Endodermal cell (in vitro differentiated cells): ENCODE results near the gene MX1. TPM values are rescaled to one million over a fixed set of nuclear protein-coding genes. Genes with fewer than 3 reads are reported as not detected.
"Not testable (repeated sequence)": the region's sequence is repeated elsewhere in the genome, so short reads cannot be mapped to it uniquely, and the experiment has no call there.

Source experiments
- DNase-seq: peaks from one replicate; pipeline ENCODE4 v3.0.0-alpha.2; 2017
- H3K27ac ChIP-seq: 2 replicates; pipeline ENCODE4 v1.5.1; 2013; ENCODE audit warnings: mild to moderate bottlenecking, low read depth, low read length, moderate library complexity
- H3K27me3 ChIP-seq: 2 replicates; pipeline ENCODE4 v1.6.1; 2013; ENCODE audit warnings: mild to moderate bottlenecking, low read length, moderate library complexity; ENCODE audit not compliant: insufficient read depth, control insufficient read depth, poor library complexity, severe bottlenecking
- H3K36me3 ChIP-seq: 2 replicates; pipeline ENCODE4 v1.7.0; 2013; ENCODE audit warnings: mild to moderate bottlenecking, low read length, moderate library complexity; ENCODE audit not compliant: control insufficient read depth, insufficient read depth
- H3K4me1 ChIP-seq: one replicate; pipeline ENCODE4 v1.7.0; 2013; ENCODE audit warnings: low read length; ENCODE audit not compliant: control insufficient read depth, insufficient read depth
- H3K4me3 ChIP-seq: 2 replicates; pipeline ENCODE4 v1.5.1; 2013; ENCODE audit warnings: mild to moderate bottlenecking, low read length, moderate library complexity
- H3K9ac ChIP-seq: 2 replicates; pipeline ENCODE4 v1.6.1; 2013; ENCODE audit warnings: mild to moderate bottlenecking, low read length, moderate library complexity; ENCODE audit not compliant: poor library complexity, severe bottlenecking; ENCODE audit errors: extremely low read depth
- H3K9me3 ChIP-seq: 2 replicates; pipeline ENCODE4 v1.6.1; 2013; ENCODE audit warnings: mild to moderate bottlenecking, low read length, moderate library complexity; ENCODE audit not compliant: control insufficient read depth
- H3K27ac Mint-ChIP-seq: 2 replicates; pipeline ENCODE4 v1.8.0; 2020; ENCODE audit warnings: mixed read lengths
- H3K27me3 Mint-ChIP-seq: 2 replicates; pipeline ENCODE4 v1.8.0; 2021; ENCODE audit warnings: mild to moderate bottlenecking, mixed read lengths; ENCODE audit not compliant: insufficient read depth
- H3K36me3 Mint-ChIP-seq: 2 replicates; pipeline ENCODE4 v1.8.0; 2020; ENCODE audit warnings: low read depth, mixed read lengths
- H3K4me1 Mint-ChIP-seq: 2 replicates; pipeline ENCODE4 v1.8.0; 2020; ENCODE audit warnings: mixed read lengths
- H3K4me3 Mint-ChIP-seq: 2 replicates; pipeline ENCODE4 v1.8.0; 2020; ENCODE audit warnings: mild to moderate bottlenecking, moderate library complexity, mixed read lengths
- H3K9me3 Mint-ChIP-seq: 2 replicates; pipeline ENCODE4 v1.8.0; 2020; ENCODE audit warnings: mild to moderate bottlenecking, mixed read lengths
- WGBS, 2 experiments: methylation state at CpG; one replicate each; pipeline versions ENCODE4 v1.1.5 to v1.1.7; 2013; ENCODE audit warnings: missing lambda C conversion rate in 2 of 2, mixed read lengths in 1 of 2; ENCODE audit not compliant: insufficient coverage in 1 of 2, insufficient read length in 1 of 2; 5-methylcytosine and 5-hydroxymethylcytosine counted together
- total RNA-seq, 2 donors: library from RNA; stranded (reverse); fragmentation: NEBNext Ultra II Directional in 1 of 2; extraction: Animal tissue kit (Norgen Biotek cat#: 25700) in 1 of 2; gene quantifications; 2 replicates in 1 of 2; 3 replicates in 1 of 2; pipeline ENCODE4 v1.2.1, GENCODE V29; 2021
- TF ChIP-seq, protein P1 (sequence below): fragments of 200-600 bp; sonication (generic); conservative IDR thresholded peaks from 2 replicates; pipeline ENCODE4 v1.5.0; 2021; ENCODE audit warnings: antibody characterized with exemption, mild to moderate bottlenecking

Gene MX1
- total RNA-seq, 2 donors from 2014 or later: 0.42 to 0.84 TPM

DNA sequence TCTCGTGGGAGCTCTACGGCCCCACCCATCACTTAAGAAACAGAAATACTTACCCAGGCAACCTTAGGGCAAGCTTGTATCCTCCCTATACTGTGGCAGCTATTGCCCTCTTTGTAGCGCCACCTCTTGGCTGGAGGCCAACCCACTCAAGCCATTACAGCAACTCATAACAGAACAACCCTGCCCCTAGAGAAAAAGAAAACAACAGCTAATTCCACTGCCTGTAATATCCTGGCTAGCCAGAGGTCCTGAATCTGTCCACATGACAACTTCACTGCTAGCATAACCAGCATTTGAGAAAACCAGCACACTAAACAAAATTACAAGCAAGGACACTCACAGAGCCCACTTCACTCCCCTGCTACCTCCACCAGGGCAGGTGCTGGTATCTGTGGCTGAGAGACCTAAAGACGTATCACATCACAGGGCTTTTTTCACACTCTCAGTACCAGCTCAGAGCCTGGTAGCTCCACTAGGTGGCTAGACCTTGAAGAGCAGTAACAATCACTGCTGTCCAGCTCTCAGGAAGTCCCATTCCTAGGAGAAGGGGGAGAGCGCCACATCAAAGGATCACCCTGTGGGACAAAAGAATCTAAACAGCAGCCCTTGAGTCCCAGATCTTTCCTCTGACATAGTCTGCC is 14.5 kb upstream of the MX1 start:
- peaks cover 12% of the 10 kb centered on the region for H3K9me3 ChIP-seq
- H3K9ac ChIP-seq: no peak overlapping the region
- H3K27me3 ChIP-seq: no peaks in the 10 kb centered on the region
- H3K36me3 Mint-ChIP-seq: no peaks in the 10 kb centered on the region
- H3K27ac ChIP-seq: no peak overlapping the region
- H3K27ac Mint-ChIP-seq: no peak overlapping the region
- 86 to 87% methylated on average over 3 to 5 of the region's 5 CpGs for WGBS, 2 experiments
- peaks cover 30% of the 10 kb centered on the region for H3K9me3 Mint-ChIP-seq
- peaks cover 7% of the 10 kb centered on the region for H3K27me3 Mint-ChIP-seq
- TF ChIP-seq, protein P1, sequence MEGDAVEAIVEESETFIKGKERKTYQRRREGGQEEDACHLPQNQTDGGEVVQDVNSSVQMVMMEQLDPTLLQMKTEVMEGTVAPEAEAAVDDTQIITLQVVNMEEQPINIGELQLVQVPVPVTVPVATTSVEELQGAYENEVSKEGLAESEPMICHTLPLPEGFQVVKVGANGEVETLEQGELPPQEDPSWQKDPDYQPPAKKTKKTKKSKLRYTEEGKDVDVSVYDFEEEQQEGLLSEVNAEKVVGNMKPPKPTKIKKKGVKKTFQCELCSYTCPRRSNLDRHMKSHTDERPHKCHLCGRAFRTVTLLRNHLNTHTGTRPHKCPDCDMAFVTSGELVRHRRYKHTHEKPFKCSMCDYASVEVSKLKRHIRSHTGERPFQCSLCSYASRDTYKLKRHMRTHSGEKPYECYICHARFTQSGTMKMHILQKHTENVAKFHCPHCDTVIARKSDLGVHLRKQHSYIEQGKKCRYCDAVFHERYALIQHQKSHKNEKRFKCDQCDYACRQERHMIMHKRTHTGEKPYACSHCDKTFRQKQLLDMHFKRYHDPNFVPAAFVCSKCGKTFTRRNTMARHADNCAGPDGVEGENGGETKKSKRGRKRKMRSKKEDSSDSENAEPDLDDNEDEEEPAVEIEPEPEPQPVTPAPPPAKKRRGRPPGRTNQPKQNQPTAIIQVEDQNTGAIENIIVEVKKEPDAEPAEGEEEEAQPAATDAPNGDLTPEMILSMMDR: peak; percentile 50
- H3K4me3 ChIP-seq: no peak overlapping the region
- peak; percentile 62 for DNase-seq
- H3K36me3 ChIP-seq: no peaks in the 10 kb centered on the region
- no peaks in the 10 kb centered on the region for H3K4me1 Mint-ChIP-seq
- no peak overlapping the region for H3K4me3 Mint-ChIP-seq
- H3K4me1 ChIP-seq: no peaks in the 10 kb centered on the region

- not testable (repeated sequence) for H3K27me3 ChIP-seq, DNase-seq, H3K9me3 ChIP-seq, H3K9me3 Mint-ChIP-seq, H3K4me1 ChIP-seq, H3K9ac ChIP-seq, H3K27ac Mint-ChIP-seq, H3K4me3 ChIP-seq, H3K27ac ChIP-seq, H3K4me3 Mint-ChIP-seq, H3K36me3 Mint-ChIP-seq, H3K36me3 ChIP-seq
- 70% methylated on average over 2 of the region's 2 CpGs; no CpG with 5 or more reads in 1 of the 2 experiments for WGBS, 2 experiments
- peaks cover 11% of the 10 kb centered on the region for H3K4me1 Mint-ChIP-seq
- H3K27me3 Mint-ChIP-seq: peaks cover 14% of the 10 kb centered on the region
Observed at GRCh38 chr21:41417505-41417904, 8.5 kb upstream of the MX1 start.

GRCh38 chr21:41418393-41418792 is 7.6 kb upstream of the MX1 start:
- H3K4me3 ChIP-seq: no peak overlapping the region
- peaks cover 16% of the 10 kb centered on the region for H3K27me3 Mint-ChIP-seq
- no peak overlapping the region for H3K27ac ChIP-seq
- no peaks in the 10 kb centered on the region for H3K36me3 ChIP-seq
- no peak overlapping the region for H3K9ac ChIP-seq
- H3K27ac Mint-ChIP-seq: no peak overlapping the region
- no peaks in the 10 kb centered on the region for H3K36me3 Mint-ChIP-seq
- H3K4me3 Mint-ChIP-seq: no peak overlapping the region
- H3K4me1 Mint-ChIP-seq: peaks cover 11% of the 10 kb centered on the region
- peaks cover 3% of the 10 kb centered on the region for H3K9me3 Mint-ChIP-seq
- peaks cover 12% of the 10 kb centered on the region for H3K27me3 ChIP-seq
- no peaks in the 10 kb centered on the region for H3K9me3 ChIP-seq
- no peak for DNase-seq
- TF ChIP-seq, protein P1: no peak
- WGBS, 2 experiments: 93 to 100% methylated on average over 1 to 6 of the region's 6 CpGs
- peaks cover 4% of the 10 kb centered on the region for H3K4me1 ChIP-seq
